Right lobe of liver (tissue), 6 donors: ENCODE measurements around the gene SP6. TPM values are rescaled to one million over a fixed set of nuclear protein-coding genes. Genes with fewer than 3 reads are reported as not detected.

Experiments
- ATAC-seq, 4 donors: fragments of 200-7000 bp; cut with Tn5 transposase; one replicate each; pipeline ENCODE4 v1.9.1; 2020; ENCODE audit warnings: mild to moderate bottlenecking in 4 of 4, moderate library complexity in 4 of 4
- DNase-seq, 3 donors: peaks; one replicate each; pipeline ENCODE4 v3.0.0-alpha.2; 2020
- H3K27ac ChIP-seq, 3 donors: fragments of 200-600 bp; one replicate each; pipeline ENCODE4 v1.8.0; 2022
- H3K27me3 ChIP-seq, 2 donors: fragments of 200-600 bp; one replicate each; pipeline ENCODE4 v1.8.0; 2022
- H3K36me3 ChIP-seq, 4 donors: fragments of 200-600 bp; sonication (generic) in 1 of 4; one replicate each; pipeline versions ENCODE4 v1.5.1 to v1.8.0; 2017 to 2022; ENCODE audit warnings: control low read depth in 1 of 4
- H3K4me1 ChIP-seq, 4 donors: fragments of 200-600 bp; sonication (generic) in 1 of 4; one replicate each; pipeline versions ENCODE4 v1.5.1 to v1.8.0; 2017 to 2022; ENCODE audit warnings: control low read depth in 1 of 4
- H3K4me3 ChIP-seq, 3 donors: fragments of 200-600 bp; one replicate each; pipeline ENCODE4 v1.8.0; 2022
- H3K9me3 ChIP-seq, 4 donors: fragments of 200-600 bp; sonication (generic) in 1 of 4; one replicate each; pipeline versions ENCODE4 v1.5.1 to v1.8.0; 2017 to 2022; ENCODE audit warnings: control low read depth in 1 of 4
- CTCF ChIP-seq, 4 donors: fragments of 200-600 bp in 3 of 4; fragments of 450-650 bp in 1 of 4; IDR thresholded peaks; one replicate each; pipeline versions ENCODE4 v1.5.1 to v1.8.0; 2016 to 2022; ENCODE audit warnings: antibody characterized with exemption in 4 of 4, mild to moderate bottlenecking in 2 of 4
- POLR2A ChIP-seq: fragments of 450-650 bp; IDR thresholded peaks from one replicate; pipeline ENCODE4 v1.6.1; 2017; ENCODE audit warnings: antibody characterized with exemption, mild to moderate bottlenecking
- WGBS: methylation state at CpG from one replicate; pipeline ENCODE4 v1.1.6; 2018; ENCODE audit warnings: low coverage, low lambda C conversion rate; ENCODE audit not compliant: insufficient coverage; ENCODE audit errors: missing lambda C conversion rate; 5-methylcytosine and 5-hydroxymethylcytosine counted together
- intact Hi-C, 2 donors: fragments of 100-400 bp; cut with DNase I; formaldehyde crosslinking; loops; one replicate each; pipeline versions ENCODE4 v1.11.2 to v1.14.1; 2022
- total RNA-seq, 6 experiments: library from RNA; depleted of rRNA in 2 of 6; stranded (reverse); fragments of >200 nt in 2 of 6; fragmentation: NEBNext Ultra II Directional in 3 of 6; extraction: Animal tissue kit (Norgen Biotek cat#: 25700) in 3 of 6; gene quantifications; one replicate each; pipeline versions ENCODE4 v1.1.0 to v1.2.4, GENCODE V29; 2016 to 2023
- donor health status: DM: no; HTN: yes; CAD: no.
- donor health status: DM: no; HTN: no; CAD: no.
- donor health status: DM: no; HTN: no; CAD: no.
- donor health status: DM: no; HTN: yes; CAD: no.
- donor health status: DM: no; HTN: yes; CAD: no.

SP6 gene
- total RNA-seq, 6 experiments from 2014 or later, result 0.09 to 0.12 (median 0.11) TPM; not detected in 3

GRCh38 chr17:47815106-47815918 is 35.7 kb downstream of the SP6 start:
- intact Hi-C loops, result no loop called here
- H3K36me3 ChIP-seq, result no peaks in the 10 kb centered on the region
- no peak overlapping the region for H3K27ac ChIP-seq
- H3K4me1 ChIP-seq, result no peaks in the 10 kb centered on the region
- H3K27me3 ChIP-seq, result no peaks in the 10 kb centered on the region
- no peak overlapping the region for H3K4me3 ChIP-seq
- TF ChIP-seq POLR2A, result no peak
- no peak for TF ChIP-seq CTCF (IDR thresholded peaks at IDR 0.05)
- WGBS, result 85% methylated on average over 5 of the region's 21 CpGs
- no peak for DNase-seq
- no peaks in the 10 kb centered on the region for H3K9me3 ChIP-seq
- no peak for ATAC-seq

- intact Hi-C loops, result no loop called here
These were observed 37.4 kb downstream of the SP6 start for GRCh38 chr17:47813512-47814031.

GRCh38 chr17:47813077-47813476 is 37.9 kb downstream of the SP6 start:
- no peaks in the 10 kb centered on the region for H3K4me1 ChIP-seq
- H3K27ac ChIP-seq, result no peak overlapping the region
- 79% methylated on average over 11 of the region's 14 CpGs for WGBS
- H3K4me3 ChIP-seq, result no peak overlapping the region
- H3K9me3 ChIP-seq, result no peaks in the 10 kb centered on the region
- DNase-seq (peak in 1 of 3 donors; percentile 44), ATAC-seq (no peak)
- TF ChIP-seq CTCF (IDR thresholded peaks at IDR 0.05) (no peak), POLR2A (no peak)
- H3K27me3 ChIP-seq, result no peaks in the 10 kb centered on the region
- intact Hi-C loops, result no loop called here
- H3K36me3 ChIP-seq, result no peaks in the 10 kb centered on the region

More at GRCh38 chr17:47813512-47814031, 37.4 kb downstream of the SP6 start:
- DNase-seq (no peak), ATAC-seq (no peak)
- H3K4me3 ChIP-seq, result no peak overlapping the region
- no peaks in the 10 kb centered on the region for H3K9me3 ChIP-seq
- H3K4me1 ChIP-seq, result no peaks in the 10 kb centered on the region
- no peak overlapping the region for H3K27ac ChIP-seq
- TF ChIP-seq CTCF (IDR thresholded peaks at IDR 0.05) (no peak), POLR2A (no peak)
- H3K36me3 ChIP-seq, result no peaks in the 10 kb centered on the region
- 80% methylated on average over 2 of the region's 22 CpGs for WGBS
- H3K27me3 ChIP-seq, result no peaks in the 10 kb centered on the region

- no peaks in the 10 kb centered on the region for H3K36me3 ChIP-seq
- DNase-seq (peak in 2 of 3 donors; percentile 14 to 43), ATAC-seq (no peak)
- H3K4me3 ChIP-seq, result no peak overlapping the region
- intact Hi-C loops, result no loop called here
- no peak overlapping the region for H3K27ac ChIP-seq
- H3K9me3 ChIP-seq, result no peaks in the 10 kb centered on the region
- 70% methylated on average over 10 of the region's 18 CpGs for WGBS
- H3K27me3 ChIP-seq, result no peaks in the 10 kb centered on the region
- TF ChIP-seq CTCF (IDR thresholded peaks at IDR 0.05), result no peak
- TF ChIP-seq POLR2A, result no peak
- no peaks in the 10 kb centered on the region for H3K4me1 ChIP-seq
These were observed 38.6 kb downstream of the SP6 start for GRCh38 chr17:47812146-47812920.
